ENCODE measurements around the gene CD163L1.
A peak's percentile ranks its signal among the peaks of the same experiment; 100 is the strongest.
"Not testable (repeated sequence)": the region's sequence is repeated elsewhere in the genome, so short reads cannot be mapped to it uniquely, and the experiment has no call there.

Gene CD163L1

GRCh38 chr12:7404275-7404674 lies 39.7 kb downstream of the CD163L1 start:
- no peak for DNase-seq (ENCODE audit: low spot score)

- no peak for DNase-seq (ENCODE audit: low spot score)
Measured at GRCh38 chr12:7403466-7403865, 40.5 kb downstream of the CD163L1 start.

GRCh38 chr12:7399089-7399488 lies 44.9 kb downstream of the CD163L1 start:
- no peak for DNase-seq (ENCODE audit: low spot score)

DNA sequence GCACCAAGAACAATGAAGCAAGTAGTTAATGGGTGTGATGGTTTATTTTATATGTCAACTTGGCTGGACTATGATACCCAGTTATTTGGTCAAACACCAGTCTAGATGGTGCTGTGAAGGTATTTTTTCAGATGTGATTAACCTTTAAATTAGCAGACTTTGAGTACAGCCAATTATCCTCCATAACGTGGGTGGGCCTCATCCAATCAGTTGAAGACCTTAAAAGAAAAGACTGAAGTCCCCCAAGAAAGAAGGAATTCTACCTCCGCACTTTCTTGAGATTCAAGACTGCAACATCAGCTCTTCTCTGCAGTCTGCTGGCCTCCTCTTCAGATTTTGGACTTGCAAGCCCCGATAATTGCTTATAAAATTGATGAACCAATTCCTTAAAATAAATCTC lies 47.5 kb downstream of the CD163L1 start:
- no peak for DNase-seq (ENCODE audit: low spot score)

GRCh38 chr12:7395950-7396349 lies 48.0 kb downstream of the CD163L1 start:
- DNase-seq (ENCODE audit: low spot score) = no peak

DNA sequence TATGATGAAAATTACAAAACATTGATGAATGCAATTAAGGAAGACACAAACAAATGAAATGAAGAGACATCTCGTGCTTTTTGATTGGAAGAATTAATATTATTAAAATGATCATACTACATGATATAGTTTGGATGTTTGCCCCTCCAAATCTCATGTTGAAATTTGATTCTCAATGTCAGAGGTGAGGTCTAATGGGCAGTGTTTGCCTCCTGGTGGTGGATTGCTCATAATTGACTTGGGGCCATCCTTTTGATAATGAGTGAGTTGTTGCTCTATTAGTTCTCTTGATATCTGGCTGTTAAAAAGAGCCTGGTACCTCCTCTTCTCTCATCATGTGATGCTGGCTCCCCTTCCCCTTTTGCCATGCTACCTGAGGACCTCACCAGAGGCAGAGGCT lies 56.7 kb downstream of the CD163L1 start:
- no peak for DNase-seq (ENCODE audit: low spot score)

DNA sequence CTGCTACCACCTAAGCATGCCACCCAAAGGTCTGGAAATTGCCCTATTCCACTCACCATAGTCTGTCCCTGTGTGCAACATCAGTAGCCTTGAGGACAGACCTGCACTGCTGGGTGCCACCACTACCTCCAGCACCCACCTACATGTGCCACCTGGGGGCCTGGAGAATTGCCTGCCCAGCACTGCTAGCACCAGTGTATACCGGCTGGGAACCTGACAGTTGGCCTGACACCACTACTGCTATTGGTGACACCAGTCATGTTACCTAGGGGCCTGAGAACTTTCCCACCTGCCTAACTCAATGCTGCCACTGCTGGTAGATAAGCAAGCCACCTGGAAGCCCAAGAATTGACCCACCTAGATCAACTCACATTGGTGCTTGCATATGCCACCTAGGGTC lies 60.8 kb downstream of the CD163L1 start:
- no peak for DNase-seq (ENCODE audit: low spot score)

GRCh38 chr12:7376196-7376595 lies 67.8 kb downstream of the CD163L1 start:
- no peak for DNase-seq (ENCODE audit: low spot score)

DNA sequence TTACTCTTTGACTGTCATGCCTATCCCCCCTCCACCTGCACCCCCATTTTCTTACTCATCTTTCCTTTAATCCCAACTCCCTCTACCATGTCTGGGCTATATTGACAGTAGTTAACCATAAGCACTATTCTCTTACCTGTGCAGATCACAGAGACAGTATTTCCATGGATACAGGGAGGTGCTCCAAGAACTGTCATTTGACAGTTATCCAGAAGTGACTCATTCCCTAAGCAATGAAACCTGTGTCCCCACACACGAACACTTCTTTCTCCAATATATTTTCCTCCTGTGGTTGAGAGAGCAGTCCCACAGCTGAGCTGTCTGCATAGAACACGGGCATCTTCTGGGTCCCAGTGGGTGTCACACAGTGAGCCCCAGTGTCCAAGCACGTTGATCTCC lies 68.8 kb downstream of the CD163L1 start:
- DNase-seq (ENCODE audit: low spot score) = no peak

DNA sequence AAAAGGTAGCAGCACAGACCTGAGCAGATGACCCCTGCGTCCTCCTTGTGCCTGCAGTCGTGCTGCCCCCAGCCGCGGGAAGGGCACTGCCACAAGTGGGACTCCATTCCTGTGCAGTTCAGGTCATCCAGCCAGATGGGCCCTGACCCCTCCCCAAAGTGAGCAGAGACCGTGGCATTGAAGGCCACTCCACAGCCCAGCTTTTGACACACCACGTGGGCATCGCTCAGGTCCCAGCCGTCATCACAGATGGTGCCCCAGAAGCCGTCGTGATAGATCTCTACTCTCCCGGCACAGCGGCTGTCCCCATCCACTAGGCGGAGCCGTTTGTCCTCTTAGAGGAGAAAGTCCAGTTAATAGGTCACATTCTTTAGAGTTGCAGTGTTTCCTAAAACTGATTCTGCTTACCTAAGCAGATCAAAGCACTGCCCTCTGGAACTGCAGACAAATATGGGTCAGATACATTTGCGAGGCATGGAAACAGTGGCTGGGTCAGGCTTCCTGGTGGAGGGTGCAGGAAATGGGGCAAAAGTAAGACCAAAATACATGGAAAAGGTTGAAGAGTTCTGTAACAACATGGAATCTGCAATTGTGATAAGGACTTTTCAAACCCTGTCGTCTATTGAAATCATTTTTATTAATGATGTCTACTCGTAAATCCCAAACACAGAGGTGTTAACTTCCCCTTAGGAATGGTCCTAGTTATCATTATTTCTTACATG lies 69.4 kb downstream of the CD163L1 start:
- peak; percentile 74 for DNase-seq (ENCODE audit: low spot score)

- DNase-seq (ENCODE audit: low spot score) = peak; percentile 83
Measured at GRCh38 chr12:7373226-7373625, 70.7 kb downstream of the CD163L1 start.

GRCh38 chr12:7369274-7369729 lies 74.7 kb downstream of the CD163L1 start:
- no peak for DNase-seq (ENCODE audit: low spot score)

GRCh38 chr12:7362734-7363133 lies 81.2 kb downstream of the CD163L1 start:
- DNase-seq (ENCODE audit: low spot score) = no peak

DNA sequence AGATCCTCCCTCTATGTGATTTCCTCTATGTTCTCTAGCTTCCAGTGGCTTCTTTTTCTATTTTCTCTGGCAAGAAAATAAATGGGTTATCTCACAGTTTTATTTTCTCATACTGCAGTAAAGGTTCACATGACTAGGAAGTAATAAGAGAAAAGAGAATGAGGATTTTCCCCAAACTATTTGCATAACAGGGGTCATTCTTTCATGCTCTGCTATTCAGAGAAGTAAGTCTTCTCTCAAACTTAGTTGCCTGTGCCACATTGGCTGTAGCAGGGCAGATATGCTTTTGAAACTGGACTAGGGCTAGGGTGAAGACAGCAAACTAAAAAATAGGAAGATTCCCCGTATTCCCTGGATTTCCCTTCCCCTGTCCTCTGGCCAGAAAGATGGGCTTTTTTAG lies 82.7 kb downstream of the CD163L1 start:
- no peak for DNase-seq (ENCODE audit: low spot score)

DNA sequence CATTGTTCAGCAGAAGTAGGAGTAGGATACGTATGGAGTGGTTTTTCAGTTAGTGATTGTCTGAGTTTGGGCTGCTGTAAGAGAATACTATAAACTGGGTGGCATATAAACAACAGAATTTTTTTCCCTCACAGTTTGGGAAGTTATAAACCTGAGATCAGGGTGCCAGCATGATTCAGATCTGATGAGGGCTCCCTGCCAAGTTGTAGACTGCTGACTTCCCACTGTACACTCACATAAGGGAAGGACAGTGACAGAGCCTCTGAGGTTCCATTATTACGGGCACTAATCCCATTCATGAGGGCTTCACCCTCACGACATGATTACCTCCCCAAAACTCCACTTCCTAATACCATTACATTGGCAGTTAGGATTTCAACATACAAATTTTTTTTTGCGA lies 89.4 kb downstream of the CD163L1 start:
- no peak for DNase-seq (ENCODE audit: low spot score)

DNA sequence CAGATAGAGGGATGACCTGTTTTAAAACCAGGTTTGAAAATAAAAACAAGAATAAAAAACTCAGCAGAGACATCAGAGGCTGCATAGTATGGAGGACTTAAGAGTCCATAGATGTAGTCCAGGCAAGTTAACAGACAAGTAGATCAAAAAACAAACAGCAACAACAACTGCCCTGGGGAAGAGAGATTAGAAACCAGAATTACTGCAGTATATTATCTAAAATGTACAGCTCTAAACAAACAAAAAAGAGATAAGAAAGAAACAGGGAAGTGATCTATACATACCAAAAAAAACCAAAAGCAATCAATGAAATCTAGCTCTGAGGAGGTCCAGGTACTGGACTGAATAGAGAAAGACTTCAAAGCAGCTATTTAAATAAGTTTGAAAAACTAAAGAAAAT lies 91.3 kb downstream of the CD163L1 start:
- DNase-seq (ENCODE audit: low spot score) = no peak

DNA sequence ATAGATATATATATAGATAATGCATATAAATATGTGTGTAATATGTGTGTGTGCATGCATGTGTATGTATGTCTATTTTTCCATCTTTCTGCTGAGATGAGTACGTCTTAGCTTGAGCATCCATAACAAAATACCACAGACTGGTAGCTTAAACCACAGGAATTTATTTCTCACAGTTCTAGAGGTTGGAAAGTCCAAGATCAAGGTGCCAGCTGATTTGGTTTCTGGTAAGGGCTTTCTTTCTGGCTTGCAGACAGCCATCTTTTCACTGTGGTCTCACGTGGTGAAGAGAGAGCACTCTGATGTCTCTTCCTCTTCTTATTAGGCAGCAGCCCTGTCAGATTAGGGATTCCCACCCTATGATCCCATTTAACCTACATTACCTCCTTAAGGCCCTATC lies 92.8 kb downstream of the CD163L1 start:
- no peak for DNase-seq (ENCODE audit: low spot score)

DNA sequence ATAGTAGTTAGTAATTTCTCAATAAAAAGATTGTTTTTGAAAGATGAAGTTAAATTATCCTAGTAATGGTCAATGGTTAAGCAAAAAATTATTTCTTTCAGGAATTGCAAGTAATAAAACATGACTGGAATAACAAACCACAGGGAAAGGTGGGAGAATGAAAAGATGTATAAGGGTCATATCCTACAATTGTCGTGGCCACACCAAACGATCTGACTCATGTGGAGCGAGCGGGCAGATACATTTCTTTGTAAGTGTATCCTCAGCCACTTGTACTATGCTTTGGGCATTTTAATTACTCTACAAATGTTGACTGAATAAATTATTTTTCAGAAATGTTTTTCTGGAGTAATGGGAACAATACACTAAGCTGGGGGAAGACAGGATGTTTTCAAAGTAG lies 94.5 kb downstream of the CD163L1 start:
- no peak for DNase-seq (ENCODE audit: low spot score)

DNA sequence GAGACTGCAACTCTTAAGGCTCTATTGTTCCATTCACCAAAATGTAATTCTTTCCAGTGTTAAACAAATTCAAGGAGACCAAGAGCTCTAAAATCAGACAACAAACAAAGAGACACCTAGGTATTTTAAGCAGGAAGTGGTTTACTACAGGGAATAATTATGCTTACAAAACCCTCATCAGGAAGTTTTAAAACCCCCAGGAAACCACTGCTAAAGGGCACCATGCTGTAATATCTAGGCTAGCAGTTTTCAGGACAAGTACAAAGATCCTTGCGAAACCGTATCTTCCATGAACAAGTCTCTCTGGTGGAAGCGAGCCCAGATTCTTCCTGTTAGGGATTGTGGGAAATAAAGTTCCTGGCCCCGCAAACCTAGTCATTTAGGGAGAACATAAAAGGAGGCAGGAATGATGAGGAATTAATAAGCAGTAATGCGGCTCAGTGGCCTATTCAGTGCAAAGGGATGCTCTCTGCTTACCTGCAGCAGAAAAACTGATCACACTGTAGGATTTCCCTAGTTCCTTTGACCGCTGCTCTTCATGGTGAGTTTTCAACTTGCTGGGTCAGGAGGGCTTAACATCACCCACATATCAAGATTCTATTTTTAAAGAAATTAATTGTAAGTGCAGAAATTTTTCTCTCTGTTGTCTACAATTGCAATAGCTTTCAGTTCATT lies 97.3 kb downstream of the CD163L1 start:
- no peak for DNase-seq (ENCODE audit: low spot score)

GRCh38 chr12:7344833-7345606 lies 98.9 kb downstream of the CD163L1 start:
- DNase-seq (ENCODE audit: low spot score) = no peak

GRCh38 chr12:7339675-7340074 lies 104.3 kb downstream of the CD163L1 start:
- DNase-seq (ENCODE audit: low spot score) = no peak

DNA sequence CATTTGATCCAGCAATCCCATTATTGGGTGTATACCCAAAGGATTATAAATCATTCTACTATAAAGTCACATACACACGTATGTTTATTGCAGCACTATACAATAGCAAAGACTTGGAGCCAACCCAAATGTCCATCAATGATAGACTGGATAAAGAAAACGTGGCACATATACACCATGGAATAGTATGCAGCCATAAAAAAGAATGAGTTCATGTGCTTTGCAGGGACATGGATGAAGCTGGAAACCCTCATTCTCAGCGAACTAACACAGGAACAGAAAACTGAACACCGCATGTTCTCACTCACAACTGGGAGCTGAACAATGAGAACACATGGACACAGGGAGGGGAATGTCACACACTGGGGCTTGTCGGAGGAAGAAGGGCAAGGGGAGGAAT lies 106.2 kb downstream of the CD163L1 start:
- DNase-seq (ENCODE audit: low spot score) = not testable (repeated sequence)

GRCh38 chr12:7327918-7328317 lies 116.0 kb downstream of the CD163L1 start:
- DNase-seq (ENCODE audit: low spot score) = no peak
